Hepatocyte (in vitro differentiated cells): ENCODE data around the gene NOL6. TPM values are rescaled to one million over a fixed set of nuclear protein-coding genes. Genes with fewer than 3 reads are reported as not detected.

Experiments used
- DNase-seq: peaks from one replicate; pipeline ENCODE4 v3.0.0-alpha.2; 2016; ENCODE audit warnings: low spot score
- H2AFZ ChIP-seq: fragments of 200-600 bp; sonication (generic); 2 replicates; pipeline ENCODE4 v1.6.0; 2016; ENCODE audit warnings: antibody characterized with exemption, mild to moderate bottlenecking
- H3K27ac ChIP-seq: fragments of 200-600 bp; sonication (generic); 2 replicates; pipeline ENCODE4 v1.5.1; 2016; ENCODE audit warnings: mild to moderate bottlenecking
- H3K27me3 ChIP-seq: fragments of 200-600 bp; sonication (generic); 2 replicates; pipeline ENCODE4 v1.6.1; 2016
- H3K36me3 ChIP-seq: fragments of 200-600 bp; sonication (generic); replicated peaks from 2 replicates; pipeline ENCODE4 v1.5.1; 2016; ENCODE audit warnings: low read depth; ENCODE audit not compliant: insufficient read depth
- H3K4me1 ChIP-seq: fragments of 200-600 bp; sonication (generic); 2 replicates; pipeline ENCODE4 v1.5.1; 2016; ENCODE audit warnings: mild to moderate bottlenecking, moderate library complexity; ENCODE audit not compliant: insufficient read depth
- H3K4me2 ChIP-seq: fragments of 200-600 bp; sonication (generic); 2 replicates; pipeline ENCODE4 v1.6.0; 2016
- H3K4me3 ChIP-seq: fragments of 200-600 bp; sonication (generic); 2 replicates; pipeline ENCODE4 v1.5.1; 2016; ENCODE audit warnings: mild to moderate bottlenecking
- H3K79me2 ChIP-seq: fragments of 200-600 bp; sonication (generic); 2 replicates; pipeline ENCODE4 v1.6.0; 2017; ENCODE audit warnings: mild to moderate bottlenecking
- H3K9me2 ChIP-seq: fragments of 200-600 bp; sonication (generic); replicated peaks from 2 replicates; pipeline ENCODE4 v1.6.0; 2017; ENCODE audit warnings: mild to moderate bottlenecking; ENCODE audit not compliant: insufficient read depth
- H3K9me3 ChIP-seq: fragments of 200-600 bp; sonication (generic); 2 replicates; pipeline ENCODE4 v1.5.1; 2016; ENCODE audit warnings: low read depth, mild to moderate bottlenecking
- H4K20me1 ChIP-seq: fragments of 200-600 bp; sonication (generic); 2 replicates; pipeline ENCODE4 v1.6.0; 2016; ENCODE audit warnings: mild to moderate bottlenecking; ENCODE audit not compliant: insufficient read depth, poor library complexity, severe bottlenecking
- CTCF ChIP-seq: fragments of 200-600 bp; sonication (generic); IDR thresholded peaks from 2 replicates; pipeline ENCODE4 v1.5.1; 2016; ENCODE audit warnings: antibody characterized with exemption, mild to moderate bottlenecking; ENCODE audit not compliant: poor library complexity
- EZH2 ChIP-seq: fragments of 200-600 bp; sonication (generic); IDR thresholded peaks from 2 replicates; pipeline ENCODE4 v1.6.1; 2016; ENCODE audit warnings: antibody characterized with exemption, mild to moderate bottlenecking, borderline replicate concordance
- EZH2phosphoT487 ChIP-seq: fragments of 200-600 bp; sonication (generic); IDR thresholded peaks from one replicate; pipeline ENCODE4 v1.6.1; 2018; ENCODE audit warnings: antibody characterized with exemption, mild to moderate bottlenecking, low read depth, moderate library complexity; ENCODE audit not compliant: unreplicated experiment, severe bottlenecking
- WGBS: methylation state at CpG from one replicate; pipeline ENCODE4 v1.1.6; 2016; ENCODE audit warnings: low lambda C conversion rate; ENCODE audit errors: missing lambda C conversion rate; 5-methylcytosine and 5-hydroxymethylcytosine counted together
- microRNA-seq: library from miRNA; unstranded; fragments of <30 nt; microRNA quantifications from one replicate; pipeline ENCODE4, GENCODE V29; 2017
- polyA plus RNA-seq: library from polyadenylated mRNA; unstranded; fragments of >200 nt; fragmentation: Nextera tagmentation; extraction: Ambion mirVana; gene quantifications from 2 replicates; pipeline ENCODE4 v1.2.1, GENCODE V29; 2016
- small RNA-seq: library from RNA; depleted of rRNA; stranded (forward); fragments of <200 nt; gene quantifications from one replicate; pipeline ENCODE3, GENCODE V24; 2014
- total RNA-seq: library from RNA; depleted of rRNA; stranded (reverse); fragments of >200 nt; gene quantifications from 2 replicates; pipeline ENCODE4 v1.2.3, GENCODE V29; 2014

The NOL6 gene
- total and polyA plus RNA-seq, 2 experiments from 2014 or later: 20.6 to 21.9 TPM

GRCh38 chr9:33414889-33415500 is 58.7 kb downstream of the NOL6 start:
- H3K9me3 ChIP-seq: no peaks in the 10 kb centered on the region
- no peak overlapping the region for H2AFZ ChIP-seq
- H3K4me3 ChIP-seq: no peak overlapping the region
- H3K27me3 ChIP-seq: no peaks in the 10 kb centered on the region
- H3K27ac ChIP-seq: peak overlapping the region; percentile 67
- H3K79me2 ChIP-seq: no peaks in the 10 kb centered on the region
- H3K9me2 ChIP-seq: no peaks in the 10 kb centered on the region
- DNase-seq: no peak
- H3K4me2 ChIP-seq: no peak overlapping the region
- no peaks in the 10 kb centered on the region for H4K20me1 ChIP-seq
- H3K36me3 ChIP-seq: no peaks in the 10 kb centered on the region
- TF ChIP-seq EZH2phosphoT487: no peak
- TF ChIP-seq CTCF: no peak
- no peak for TF ChIP-seq EZH2
- 80% methylated on average over 13 of the region's 13 CpGs for WGBS
- peaks cover 24% of the 10 kb centered on the region for H3K4me1 ChIP-seq

GRCh38 chr9:33414268-33414667 is 59.5 kb downstream of the NOL6 start:
- DNase-seq: no peak
- Histone ChIP-seq H3K27ac (peak overlapping the region; percentile 67), H3K9me3 (no peaks in the 10 kb centered on the region), H2AFZ (no peak overlapping the region), H3K27me3 (no peaks in the 10 kb centered on the region), H3K9me2 (no peaks in the 10 kb centered on the region), H3K4me3 (no peak overlapping the region), H3K36me3 (no peaks in the 10 kb centered on the region), H3K79me2 (no peaks in the 10 kb centered on the region), H3K4me1 (peaks cover 24% of the 10 kb centered on the region), H3K4me2 (no peak overlapping the region), H4K20me1 (no peaks in the 10 kb centered on the region)
- TF ChIP-seq EZH2phosphoT487 (no peak), CTCF (no peak), EZH2 (no peak)
- 83% methylated on average over 3 of the region's 3 CpGs for WGBS

Small RNAs within 50 kb of the gene (microRNA-seq; reads per million reads assigned to microRNA genes)
- gene MIR6851: not detected

Small RNAs within 50 kb of the gene (small RNA-seq; reads per million reads assigned to genes)
- gene AL356218.2: not detected
- not detected for gene MIR6851

Other genes starting within 250 kb of the NOL6 start
- not detected in 2 replicates for gene SPINK4, start 233.8 kb downstream of the NOL6 start, total RNA-seq
- 2.2 TPM in 1 of 2 replicates, not detected in the other for gene SPINK4, start 233.8 kb downstream of the NOL6 start, polyA plus RNA-seq
- 94.8 and 103 TPM in 2 replicates for gene BAG1, start 209.2 kb downstream of the NOL6 start, total RNA-seq
- 78.5 and 99.3 TPM in 2 replicates for gene BAG1, start 209.2 kb downstream of the NOL6 start, polyA plus RNA-seq
- gene CHMP5, start 208.9 kb downstream of the NOL6 start, total RNA-seq: 102 and 109 TPM in 2 replicates
- gene CHMP5, start 208.9 kb downstream of the NOL6 start, polyA plus RNA-seq: 85.6 and 91.5 TPM in 2 replicates
- 18.5 and 21.8 TPM in 2 replicates for gene NFX1, start 183.4 kb downstream of the NOL6 start, total RNA-seq
- 19.5 and 22.4 TPM in 2 replicates for gene NFX1, start 183.4 kb downstream of the NOL6 start, polyA plus RNA-seq
- gene AQP7, start 71.4 kb downstream of the NOL6 start, total RNA-seq: 8.5 and 11.2 TPM in 2 replicates
- gene AQP7, start 71.4 kb downstream of the NOL6 start, polyA plus RNA-seq: 11.6 and 16.6 TPM in 2 replicates
- 97.1 and 101 TPM in 2 replicates for gene AQP3, start 26.3 kb downstream of the NOL6 start, total RNA-seq
- gene AQP3, start 26.3 kb downstream of the NOL6 start, polyA plus RNA-seq: 99.3 and 123 TPM in 2 replicates
- gene ANKRD18B, start 50.3 kb upstream of the NOL6 start, total RNA-seq: 0.13 and 0.68 TPM in 2 replicates
- 0.62 and 0.65 TPM in 2 replicates for gene ANKRD18B, start 50.3 kb upstream of the NOL6 start, polyA plus RNA-seq